Stimulated activated CD4-positive, alpha-beta T cell treated with anti-CD3 and anti-CD28 coated beads, Interleukin-4, amount 100 ng/mL, for 48 hours (primary cell): ENCODE results near the gene TBX19.
A peak's percentile ranks its signal among the peaks of the same experiment; 100 is the strongest.

Experiments
- DNase-seq, 2 donors: peaks; one replicate each; pipeline ENCODE4 v3.0.0-alpha.2; 2020; ENCODE audit warnings: low read depth in 2 of 2

Gene TBX19

GRCh38 chr1:168280296-168280927 is at the start of gene TBX19:
Gene TBX19 (plus strand): TSS chr1:168280877. CDS start chr1:168281091, 214 bp downstream.
- DNase-seq = no peak

GRCh38 chr1:168234846-168235547 is 45.7 kb upstream of the TBX19 start:
- DNase-seq = peak in 1 of 2 donors; percentile 18

- DNase-seq = no peak
Measured at GRCh38 chr1:168235548-168235885, 45.2 kb upstream of the TBX19 start.

- no peak for DNase-seq
Measured at GRCh38 chr1:168235937-168236336, 44.7 kb upstream of the TBX19 start.

- DNase-seq = peak; percentile 6 to 34
Measured at GRCh38 chr1:168236836-168237611, 43.7 kb upstream of the TBX19 start.

- DNase-seq = no peak
Measured at GRCh38 chr1:168243198-168243597, 37.5 kb upstream of the TBX19 start.

- no peak for DNase-seq
Measured at GRCh38 chr1:168243636-168244212, 37.0 kb upstream of the TBX19 start.

GRCh38 chr1:168245042-168245441 is 35.6 kb upstream of the TBX19 start:
- no peak for DNase-seq

- DNase-seq = no peak
Measured at GRCh38 chr1:168246506-168246905, 34.2 kb upstream of the TBX19 start.

- DNase-seq = no peak
Measured at GRCh38 chr1:168252204-168252733, 28.4 kb upstream of the TBX19 start.

GRCh38 chr1:168256164-168256563 is 24.5 kb upstream of the TBX19 start:
- no peak for DNase-seq

GRCh38 chr1:168257397-168257796 is 23.3 kb upstream of the TBX19 start:
- no peak for DNase-seq

GRCh38 chr1:168259567-168259966 is 21.1 kb upstream of the TBX19 start:
- no peak for DNase-seq

- no peak for DNase-seq
Measured at GRCh38 chr1:168260393-168260792, 20.3 kb upstream of the TBX19 start.

GRCh38 chr1:168261390-168261789 is 19.3 kb upstream of the TBX19 start:
- no peak for DNase-seq

GRCh38 chr1:168263130-168263529 is 17.5 kb upstream of the TBX19 start:
- no peak for DNase-seq

- no peak for DNase-seq
Measured at GRCh38 chr1:168264296-168264695, 16.4 kb upstream of the TBX19 start.

- DNase-seq = no peak
Measured at GRCh38 chr1:168265596-168265995, 15.1 kb upstream of the TBX19 start.

GRCh38 chr1:168266644-168267186 is 14.0 kb upstream of the TBX19 start:
- no peak for DNase-seq

- no peak for DNase-seq
Measured at GRCh38 chr1:168271636-168272035, 9.0 kb upstream of the TBX19 start.

- DNase-seq = no peak
Measured at GRCh38 chr1:168273575-168273974, 7.1 kb upstream of the TBX19 start.

GRCh38 chr1:168279253-168279652 is 1.4 kb upstream of the TBX19 start:
- no peak for DNase-seq
